ENCODE results near the gene ANKRD36C.
"Not testable (repeated sequence)": the region's sequence is repeated elsewhere in the genome, so short reads cannot be mapped to it uniquely, and the experiment has no call there.

DNA sequence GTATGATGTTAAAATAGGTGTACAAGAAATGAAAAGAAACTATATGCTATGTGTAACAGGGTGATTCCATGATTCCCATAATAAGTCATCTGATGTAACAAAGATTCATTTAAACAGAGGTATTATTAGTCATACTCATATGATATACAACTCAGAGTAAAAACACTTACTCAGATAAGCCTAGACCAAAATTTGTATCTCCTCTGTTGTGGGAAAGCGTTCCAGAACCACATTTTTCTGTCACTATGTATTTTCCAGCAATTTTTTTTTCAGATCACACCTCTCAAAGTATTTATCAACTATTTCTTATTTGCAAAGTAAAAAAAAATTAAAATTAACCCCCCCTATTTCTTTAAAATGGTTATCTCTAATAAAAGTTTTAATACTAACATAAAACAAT, 43.6 kb downstream of the ANKRD36C start:
- TF ChIP-seq, protein P1, sequence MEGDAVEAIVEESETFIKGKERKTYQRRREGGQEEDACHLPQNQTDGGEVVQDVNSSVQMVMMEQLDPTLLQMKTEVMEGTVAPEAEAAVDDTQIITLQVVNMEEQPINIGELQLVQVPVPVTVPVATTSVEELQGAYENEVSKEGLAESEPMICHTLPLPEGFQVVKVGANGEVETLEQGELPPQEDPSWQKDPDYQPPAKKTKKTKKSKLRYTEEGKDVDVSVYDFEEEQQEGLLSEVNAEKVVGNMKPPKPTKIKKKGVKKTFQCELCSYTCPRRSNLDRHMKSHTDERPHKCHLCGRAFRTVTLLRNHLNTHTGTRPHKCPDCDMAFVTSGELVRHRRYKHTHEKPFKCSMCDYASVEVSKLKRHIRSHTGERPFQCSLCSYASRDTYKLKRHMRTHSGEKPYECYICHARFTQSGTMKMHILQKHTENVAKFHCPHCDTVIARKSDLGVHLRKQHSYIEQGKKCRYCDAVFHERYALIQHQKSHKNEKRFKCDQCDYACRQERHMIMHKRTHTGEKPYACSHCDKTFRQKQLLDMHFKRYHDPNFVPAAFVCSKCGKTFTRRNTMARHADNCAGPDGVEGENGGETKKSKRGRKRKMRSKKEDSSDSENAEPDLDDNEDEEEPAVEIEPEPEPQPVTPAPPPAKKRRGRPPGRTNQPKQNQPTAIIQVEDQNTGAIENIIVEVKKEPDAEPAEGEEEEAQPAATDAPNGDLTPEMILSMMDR (IDR thresholded peaks at IDR 0.05; ENCODE audit: low read length) = not testable (repeated sequence)
- not testable (repeated sequence) for TF ChIP-seq EZH2 (optimal IDR thresholded peaks at IDR 0.05; ENCODE audit: low read depth, low read length); EZH2phosphoT487 (IDR thresholded peaks at IDR 0.05; ENCODE audit: low read length)

All from MM.1S (cell line).